LNCaP clone FGC (cell line): Measurements from ENCODE around the gene MMRN1.

Experiments
- DNase-seq: peaks from one replicate; pipeline ENCODE4 v3.0.0-alpha.2; 2011; ENCODE audit warnings: low read depth
- H3K4me3 ChIP-seq: 2 replicates; pipeline ENCODE4 v1.5.1; 2011; ENCODE audit warnings: mild to moderate bottlenecking, low read depth, low read length, control low read depth
- TF ChIP-seq, protein P1 (sequence below): IDR thresholded peaks from 2 replicates; pipeline ENCODE4 v1.5.1; 2012; ENCODE audit warnings: mild to moderate bottlenecking; ENCODE audit not compliant: control insufficient read depth, insufficient read depth; ENCODE audit errors: extremely low read depth

Gene MMRN1

DNA sequence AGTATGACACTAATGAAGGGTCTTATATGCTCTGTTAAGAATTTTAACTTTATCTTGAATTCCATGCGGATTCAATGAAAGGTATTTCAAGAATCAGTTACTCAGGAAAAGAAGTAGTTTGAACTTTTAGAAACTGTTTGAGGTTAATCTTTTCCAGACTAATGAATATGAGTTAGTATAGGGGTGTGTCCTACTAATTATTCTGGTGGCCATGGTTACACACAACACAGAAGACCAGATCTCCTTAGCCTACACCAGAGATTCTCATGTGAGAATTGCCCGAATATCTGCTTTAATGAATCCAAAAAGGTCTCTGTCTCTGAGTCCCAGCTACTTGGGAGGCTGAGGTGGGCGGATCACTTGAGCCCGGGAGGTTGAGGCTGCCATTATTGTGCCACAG lies 100.4 kb downstream of the MMRN1 start:
- DNase-seq: no peak
- TF ChIP-seq, protein P1, sequence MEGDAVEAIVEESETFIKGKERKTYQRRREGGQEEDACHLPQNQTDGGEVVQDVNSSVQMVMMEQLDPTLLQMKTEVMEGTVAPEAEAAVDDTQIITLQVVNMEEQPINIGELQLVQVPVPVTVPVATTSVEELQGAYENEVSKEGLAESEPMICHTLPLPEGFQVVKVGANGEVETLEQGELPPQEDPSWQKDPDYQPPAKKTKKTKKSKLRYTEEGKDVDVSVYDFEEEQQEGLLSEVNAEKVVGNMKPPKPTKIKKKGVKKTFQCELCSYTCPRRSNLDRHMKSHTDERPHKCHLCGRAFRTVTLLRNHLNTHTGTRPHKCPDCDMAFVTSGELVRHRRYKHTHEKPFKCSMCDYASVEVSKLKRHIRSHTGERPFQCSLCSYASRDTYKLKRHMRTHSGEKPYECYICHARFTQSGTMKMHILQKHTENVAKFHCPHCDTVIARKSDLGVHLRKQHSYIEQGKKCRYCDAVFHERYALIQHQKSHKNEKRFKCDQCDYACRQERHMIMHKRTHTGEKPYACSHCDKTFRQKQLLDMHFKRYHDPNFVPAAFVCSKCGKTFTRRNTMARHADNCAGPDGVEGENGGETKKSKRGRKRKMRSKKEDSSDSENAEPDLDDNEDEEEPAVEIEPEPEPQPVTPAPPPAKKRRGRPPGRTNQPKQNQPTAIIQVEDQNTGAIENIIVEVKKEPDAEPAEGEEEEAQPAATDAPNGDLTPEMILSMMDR: no peak
- H3K4me3 ChIP-seq: no peak overlapping the region

DNA sequence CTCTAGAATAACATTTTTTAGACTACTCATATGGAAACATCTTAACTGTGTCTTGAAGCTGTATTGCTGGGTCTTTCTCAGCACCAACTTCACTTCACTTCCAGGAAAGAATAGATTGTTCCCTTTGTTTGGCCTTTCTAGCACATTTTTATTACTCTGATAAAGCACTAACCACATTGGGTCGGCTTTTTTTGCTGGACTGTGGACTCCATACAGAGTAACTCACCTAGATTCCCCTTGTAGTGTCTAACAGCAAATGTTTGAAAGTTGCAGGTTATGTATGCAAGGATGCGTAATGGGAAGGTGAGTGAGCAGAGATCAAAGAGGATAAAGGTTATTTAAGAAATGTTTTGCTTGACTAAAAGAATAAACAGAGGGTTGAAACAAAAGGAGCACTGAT lies 101.2 kb downstream of the MMRN1 start:
- TF ChIP-seq, protein P1: no peak
- no peak for DNase-seq
- no peak overlapping the region for H3K4me3 ChIP-seq

DNA sequence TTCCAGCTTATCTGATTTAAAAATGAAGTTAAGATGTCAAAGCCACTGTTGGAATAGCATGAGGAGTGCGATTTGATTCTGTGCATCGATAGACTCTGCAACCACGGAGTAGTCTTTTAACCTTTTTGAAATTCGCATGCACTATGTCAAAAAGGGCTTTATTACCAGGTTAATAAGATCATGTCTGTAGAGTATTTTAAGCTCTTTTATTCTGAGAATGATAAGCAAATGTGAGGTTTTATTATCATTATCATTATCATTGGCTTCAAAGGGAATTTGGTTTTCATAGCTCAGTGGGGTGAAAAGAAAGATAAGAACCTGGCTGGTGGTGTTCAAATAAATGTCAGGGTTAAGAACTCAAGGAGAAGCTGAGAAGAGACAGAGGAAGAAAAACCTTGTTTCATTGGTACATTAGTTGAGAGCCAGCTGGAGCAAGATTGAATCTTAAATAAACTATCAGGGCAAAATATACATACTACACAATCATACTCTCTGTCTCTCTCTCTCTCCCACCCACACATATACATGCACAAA lies 102.6 kb downstream of the MMRN1 start:
- TF ChIP-seq, protein P1: no peak
- DNase-seq: no peak
- no peak overlapping the region for H3K4me3 ChIP-seq

DNA sequence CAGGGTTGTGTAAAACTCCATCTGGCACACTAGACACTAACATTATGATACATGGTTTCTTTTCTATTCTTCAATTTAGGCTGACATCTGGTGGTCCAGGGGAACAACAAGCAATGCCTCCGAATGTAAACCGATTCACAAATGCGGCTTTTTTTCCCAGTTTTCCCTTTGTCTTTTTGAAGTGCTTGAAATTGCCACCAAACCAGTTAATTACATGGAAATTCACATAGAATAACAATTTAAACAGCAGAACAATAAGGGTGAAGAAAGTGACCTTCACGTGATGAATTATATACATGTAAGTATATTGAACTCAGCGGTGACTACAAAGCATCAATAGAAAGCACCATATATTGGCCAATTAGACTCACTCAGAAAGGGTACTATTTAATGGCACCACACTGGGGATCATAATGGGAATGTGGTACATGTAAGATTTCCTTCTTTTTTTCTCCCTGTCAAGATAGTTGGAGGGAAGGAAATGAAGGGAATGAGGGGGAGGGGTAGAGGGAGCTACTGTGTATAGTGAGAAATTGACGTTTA lies 103.9 kb downstream of the MMRN1 start:
- H3K4me3 ChIP-seq: no peak overlapping the region
- DNase-seq: no peak
- TF ChIP-seq, protein P1: no peak

DNA sequence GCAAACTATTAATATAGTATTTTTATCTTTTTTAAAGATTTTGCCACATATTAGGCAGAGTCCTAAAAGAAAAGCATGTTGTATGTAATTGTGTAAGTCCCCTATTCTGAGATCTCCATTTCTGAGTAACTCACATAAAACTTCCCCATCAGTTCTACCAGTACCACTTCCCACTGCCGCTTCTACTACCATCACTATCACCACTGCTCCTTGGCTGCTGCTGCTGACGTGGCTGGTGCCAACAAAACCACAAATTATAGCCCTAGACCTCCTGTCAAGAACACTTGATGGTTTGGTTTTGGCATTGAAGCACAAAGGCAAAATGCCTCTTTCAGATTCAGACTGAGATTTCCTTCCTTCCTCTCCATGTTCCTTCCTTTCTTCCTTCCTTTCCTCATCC lies 106.4 kb downstream of the MMRN1 start:
- no peak for DNase-seq
- TF ChIP-seq, protein P1: no peak

DNA sequence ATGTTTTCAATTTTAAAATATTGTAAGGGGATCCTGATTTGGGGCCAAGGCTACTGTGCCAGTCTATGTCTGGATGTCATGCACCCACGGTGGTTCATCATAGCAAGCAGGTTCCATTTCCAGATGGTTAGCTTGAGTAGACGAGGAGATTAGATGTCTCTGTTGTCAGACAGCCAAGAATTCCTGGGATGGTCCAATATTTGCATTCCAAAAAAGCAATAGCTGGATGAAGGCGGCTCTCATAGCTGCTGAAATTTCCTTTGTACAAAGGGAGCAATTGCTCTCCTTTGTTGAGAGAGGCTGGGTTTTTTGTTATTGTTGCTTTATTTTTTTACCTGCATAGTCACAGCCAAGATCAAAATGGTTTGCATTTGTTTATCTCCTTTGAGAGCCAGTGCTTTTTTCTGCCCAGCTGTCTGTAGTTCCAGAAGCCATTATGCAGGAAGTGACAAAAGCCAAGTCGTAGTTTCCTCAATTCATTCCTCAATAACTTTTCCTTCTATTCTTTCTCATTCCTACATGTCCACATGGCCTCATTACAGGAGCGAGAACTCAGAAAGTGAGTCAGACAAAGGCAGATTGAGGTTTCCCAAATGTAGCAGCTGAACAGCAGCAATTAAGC lies 107.9 kb downstream of the MMRN1 start:
- TF ChIP-seq, protein P1: no peak

More for the DNA sequence above, 106.4 kb downstream of the MMRN1 start:
- H3K4me3 ChIP-seq: no peak overlapping the region

More for the DNA sequence above, 107.9 kb downstream of the MMRN1 start:
- no peak overlapping the region for H3K4me3 ChIP-seq
- no peak for DNase-seq
